Astrocyte (in vitro differentiated cells and primary cell): Measurements from ENCODE around the gene MOB3C. TPM values are rescaled to one million over a fixed set of nuclear protein-coding genes. Genes with fewer than 3 reads are reported as not detected.

Experiments used
- DNase-seq: peaks from one replicate; pipeline ENCODE4 v3.0.0-alpha.2; 2010; ENCODE audit warnings: low read depth
- FAIRE-seq: peaks from 2 replicates; lab custom pipeline; 2011; peaks lifted over from hg19 to GRCh38; lab: Jason Lieb, UNC
- H2AFZ ChIP-seq: 2 replicates; pipeline ENCODE4 v1.6.0; 2012; ENCODE audit warnings: low read depth, low read length, inconsistent platforms
- H3K27ac ChIP-seq: 2 replicates; pipeline ENCODE4 v1.5.1; 2011; ENCODE audit warnings: low read depth, low read length, inconsistent platforms
- H3K27me3 ChIP-seq: 2 replicates; pipeline ENCODE4 v1.6.0; 2011; ENCODE audit warnings: low read length, inconsistent platforms; ENCODE audit not compliant: insufficient read depth
- H3K36me3 ChIP-seq: 2 replicates; pipeline ENCODE4 v1.5.1; 2011; ENCODE audit warnings: low read length, inconsistent platforms; ENCODE audit not compliant: insufficient read depth
- H3K4me1 ChIP-seq: 2 replicates; pipeline ENCODE4 v1.5.1; 2011; ENCODE audit warnings: low read length, inconsistent platforms; ENCODE audit not compliant: insufficient read depth
- H3K4me2 ChIP-seq: 2 replicates; pipeline ENCODE4 v1.6.0; 2012; ENCODE audit warnings: low read length, inconsistent platforms
- H3K4me3 ChIP-seq: 2 replicates; pipeline ENCODE4 v1.5.1; 2011; ENCODE audit warnings: low read depth, mild to moderate bottlenecking, low read length, inconsistent platforms; ENCODE audit not compliant: insufficient read depth
- H3K79me2 ChIP-seq: 2 replicates; pipeline ENCODE4 v1.6.0; 2012; ENCODE audit warnings: mild to moderate bottlenecking, low read length, inconsistent platforms; ENCODE audit not compliant: insufficient read depth
- H3K9ac ChIP-seq: 2 replicates; pipeline ENCODE4 v1.6.0; 2012; ENCODE audit warnings: mild to moderate bottlenecking, low read length, inconsistent platforms
- H3K9me3 ChIP-seq: 2 replicates; pipeline ENCODE4 v1.5.1; 2012; ENCODE audit warnings: low read depth, mild to moderate bottlenecking, low read length, inconsistent platforms; ENCODE audit not compliant: insufficient read depth
- H4K20me1 ChIP-seq: 2 replicates; pipeline ENCODE4 v1.6.0; 2012; ENCODE audit warnings: low read length, inconsistent platforms; ENCODE audit not compliant: insufficient read depth
- H3K27ac Mint-ChIP-seq: one replicate; pipeline ENCODE4 v1.8.0; 2021; ENCODE audit warnings: mild to moderate bottlenecking, mixed read lengths; ENCODE audit not compliant: unreplicated experiment
- H3K27me3 Mint-ChIP-seq: one replicate; pipeline ENCODE4 v1.8.0; 2021; ENCODE audit warnings: low read depth, mixed read lengths; ENCODE audit not compliant: unreplicated experiment
- H3K36me3 Mint-ChIP-seq: one replicate; pipeline ENCODE4 v1.8.0; 2021; ENCODE audit warnings: low read depth, mixed read lengths; ENCODE audit not compliant: unreplicated experiment
- H3K4me1 Mint-ChIP-seq: one replicate; pipeline ENCODE4 v1.8.0; 2021; ENCODE audit warnings: low read depth, mixed read lengths; ENCODE audit not compliant: unreplicated experiment
- H3K4me3 Mint-ChIP-seq: one replicate; pipeline ENCODE4 v1.8.0; 2021; ENCODE audit warnings: mild to moderate bottlenecking, moderate library complexity, mixed read lengths; ENCODE audit not compliant: unreplicated experiment
- H3K9me3 Mint-ChIP-seq: one replicate; pipeline ENCODE4 v1.8.0; 2021; ENCODE audit warnings: mild to moderate bottlenecking, mixed read lengths; ENCODE audit not compliant: unreplicated experiment
- EZH2 ChIP-seq: IDR thresholded peaks from 2 replicates; pipeline ENCODE4 v1.6.1; 2012; ENCODE audit warnings: mild to moderate bottlenecking, low read length, inconsistent platforms; ENCODE audit not compliant: insufficient read depth
- total RNA-seq: library from RNA; stranded (reverse); gene quantifications from 2 replicates; pipeline ENCODE4 v1.2.1, GENCODE V29; 2021
- TF ChIP-seq, protein P1 (sequence below): IDR thresholded peaks from 2 replicates; pipeline ENCODE4 v1.5.1; 2011; ENCODE audit warnings: low read depth, mild to moderate bottlenecking, inconsistent platforms, low read length, moderate library complexity; ENCODE audit not compliant: insufficient read depth

MOB3C gene
- total RNA-seq, 1 donor from 2014 or later: 4.8 TPM

DNA sequence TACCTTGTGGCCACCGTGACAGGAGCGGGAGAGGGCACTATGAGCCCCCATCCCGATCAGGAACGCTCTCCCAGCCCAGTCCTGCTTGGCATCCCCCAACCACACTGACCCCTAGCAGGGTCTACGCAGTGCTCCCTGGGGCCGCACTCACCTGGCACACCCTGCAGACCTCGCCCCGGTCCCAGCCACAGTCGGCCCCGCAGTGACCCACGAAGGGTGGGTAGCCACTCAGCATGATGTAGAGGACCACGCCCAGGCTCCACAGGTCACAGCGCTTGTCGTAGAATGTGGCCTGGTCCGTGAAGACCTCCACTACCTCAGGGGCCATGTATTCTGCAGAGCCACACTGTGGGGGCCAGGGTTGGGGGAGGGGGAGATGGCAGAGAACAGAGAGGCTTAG is 54.1 kb downstream of the MOB3C start:
- Histone ChIP-seq H2AFZ (no peak overlapping the region), H3K27ac (no peak overlapping the region), H3K4me1 (no peaks in the 10 kb centered on the region), H3K9me3 (no peaks in the 10 kb centered on the region), H3K36me3 (no peaks in the 10 kb centered on the region), H3K4me3 (no peak overlapping the region), H4K20me1 (no peaks in the 10 kb centered on the region), H3K9ac (no peak overlapping the region), H3K4me2 (no peak overlapping the region), H3K27me3 (no peaks in the 10 kb centered on the region), H3K79me2 (no peaks in the 10 kb centered on the region)
- H3K27ac Mint-ChIP-seq: no peak overlapping the region
- no peaks in the 10 kb centered on the region for H3K27me3 Mint-ChIP-seq
- H3K4me3 Mint-ChIP-seq: no peak overlapping the region
- DNase-seq (no peak), FAIRE-seq (no peak)
- H3K9me3 Mint-ChIP-seq: no peaks in the 10 kb centered on the region
- H3K4me1 Mint-ChIP-seq: no peaks in the 10 kb centered on the region
- TF ChIP-seq, protein P1, sequence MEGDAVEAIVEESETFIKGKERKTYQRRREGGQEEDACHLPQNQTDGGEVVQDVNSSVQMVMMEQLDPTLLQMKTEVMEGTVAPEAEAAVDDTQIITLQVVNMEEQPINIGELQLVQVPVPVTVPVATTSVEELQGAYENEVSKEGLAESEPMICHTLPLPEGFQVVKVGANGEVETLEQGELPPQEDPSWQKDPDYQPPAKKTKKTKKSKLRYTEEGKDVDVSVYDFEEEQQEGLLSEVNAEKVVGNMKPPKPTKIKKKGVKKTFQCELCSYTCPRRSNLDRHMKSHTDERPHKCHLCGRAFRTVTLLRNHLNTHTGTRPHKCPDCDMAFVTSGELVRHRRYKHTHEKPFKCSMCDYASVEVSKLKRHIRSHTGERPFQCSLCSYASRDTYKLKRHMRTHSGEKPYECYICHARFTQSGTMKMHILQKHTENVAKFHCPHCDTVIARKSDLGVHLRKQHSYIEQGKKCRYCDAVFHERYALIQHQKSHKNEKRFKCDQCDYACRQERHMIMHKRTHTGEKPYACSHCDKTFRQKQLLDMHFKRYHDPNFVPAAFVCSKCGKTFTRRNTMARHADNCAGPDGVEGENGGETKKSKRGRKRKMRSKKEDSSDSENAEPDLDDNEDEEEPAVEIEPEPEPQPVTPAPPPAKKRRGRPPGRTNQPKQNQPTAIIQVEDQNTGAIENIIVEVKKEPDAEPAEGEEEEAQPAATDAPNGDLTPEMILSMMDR: no peak
- no peak for TF ChIP-seq EZH2
- peaks cover 46% of the 10 kb centered on the region for H3K36me3 Mint-ChIP-seq

DNA sequence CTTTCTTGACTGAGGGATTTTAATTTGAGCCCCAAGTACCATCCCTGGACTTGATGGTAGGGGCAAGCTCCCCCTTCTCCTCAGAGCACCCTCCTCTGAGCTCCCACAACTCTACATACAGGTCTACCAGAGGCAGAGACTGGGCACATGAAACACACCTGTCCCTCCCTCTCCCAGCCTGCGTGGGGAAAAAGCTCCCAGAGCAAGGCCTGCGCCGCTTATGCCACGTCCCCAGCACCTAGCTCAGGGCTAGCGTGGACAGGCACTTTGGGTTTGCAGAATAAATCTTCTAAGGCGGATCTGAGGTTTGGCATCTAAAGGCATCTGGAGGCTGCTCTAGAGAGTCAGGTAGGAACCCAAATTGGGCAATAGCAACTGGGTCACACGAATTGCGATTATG is 57.6 kb downstream of the MOB3C start:
- Histone ChIP-seq H4K20me1 (no peaks in the 10 kb centered on the region), H3K4me3 (no peak overlapping the region), H3K79me2 (no peaks in the 10 kb centered on the region), H3K9ac (no peak overlapping the region), H3K9me3 (no peaks in the 10 kb centered on the region), H3K27me3 (no peaks in the 10 kb centered on the region), H3K4me2 (no peak overlapping the region), H2AFZ (no peak overlapping the region), H3K4me1 (no peaks in the 10 kb centered on the region), H3K27ac (no peak overlapping the region), H3K36me3 (no peaks in the 10 kb centered on the region)
- TF ChIP-seq, protein P1: no peak
- no peak for TF ChIP-seq EZH2
- Mint-ChIP-seq H3K27me3 (peaks cover 4% of the 10 kb centered on the region), H3K27ac (no peak overlapping the region), H3K4me3 (no peak overlapping the region), H3K9me3 (no peaks in the 10 kb centered on the region), H3K36me3 (peaks cover 29% of the 10 kb centered on the region), H3K4me1 (no peaks in the 10 kb centered on the region)
- no peak for DNase-seq
- no peak for FAIRE-seq

DNA sequence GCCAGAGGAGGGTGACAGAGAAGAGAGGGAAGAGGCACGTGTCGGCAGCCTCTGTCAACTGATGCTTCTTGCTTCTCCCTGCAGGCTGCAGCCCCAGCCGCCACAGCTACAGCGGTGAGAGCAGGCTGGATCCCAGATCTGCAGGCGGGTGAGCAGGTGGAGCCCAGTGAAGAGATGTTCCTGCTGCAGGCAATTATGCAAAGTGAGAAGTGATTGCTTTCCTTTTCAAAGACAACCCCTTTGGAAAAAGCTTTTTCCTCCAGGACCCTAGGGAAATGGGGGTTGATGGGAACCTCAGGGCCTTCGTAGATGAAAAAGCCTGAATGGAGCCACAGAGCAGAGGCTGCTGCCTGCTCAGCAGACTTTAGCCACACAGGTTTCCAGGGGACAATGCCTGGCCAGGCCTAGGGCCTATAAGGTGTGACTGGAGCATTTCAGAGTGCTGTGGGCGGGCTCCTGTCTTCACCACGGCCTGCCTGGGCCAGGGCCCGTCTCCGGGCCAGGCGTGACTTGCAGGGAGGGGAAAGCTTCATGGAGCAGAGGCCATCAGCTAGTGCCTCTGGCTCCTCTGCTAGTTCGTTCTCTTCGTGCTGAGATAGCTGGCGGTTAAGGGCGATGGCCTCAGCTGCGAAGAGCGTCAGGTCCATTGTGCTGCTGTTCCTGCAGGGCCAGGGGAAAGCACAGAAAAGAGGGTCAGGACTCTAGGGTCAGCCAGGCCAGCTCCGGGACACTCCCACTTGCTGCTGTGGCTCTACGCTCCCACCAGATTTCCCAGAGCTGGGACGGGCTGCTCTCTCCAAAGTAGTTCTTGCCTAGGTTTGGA is 58.3 kb downstream of the MOB3C start:
- Mint-ChIP-seq H3K4me3 (no peak overlapping the region), H3K27me3 (peaks cover 9% of the 10 kb centered on the region), H3K27ac (no peak overlapping the region), H3K36me3 (peaks cover 28% of the 10 kb centered on the region), H3K4me1 (no peaks in the 10 kb centered on the region), H3K9me3 (no peaks in the 10 kb centered on the region)
- no peak for DNase-seq
- FAIRE-seq: no peak
- Histone ChIP-seq H4K20me1 (no peaks in the 10 kb centered on the region), H3K4me3 (no peak overlapping the region), H3K27ac (no peak overlapping the region), H3K4me2 (no peak overlapping the region), H3K9ac (no peak overlapping the region), H3K27me3 (no peaks in the 10 kb centered on the region), H3K9me3 (no peaks in the 10 kb centered on the region), H2AFZ (no peak overlapping the region), H3K79me2 (no peaks in the 10 kb centered on the region), H3K36me3 (no peaks in the 10 kb centered on the region), H3K4me1 (no peaks in the 10 kb centered on the region)
- no peak for TF ChIP-seq EZH2
- TF ChIP-seq, protein P1: no peak
